Measurements from ENCODE around the gene LSAMP.

GRCh38 chr3:116288485-116288884 is 156.8 kb downstream of the LSAMP start:
- TF ChIP-seq POLR2A (IDR thresholded peaks at IDR 0.05; ENCODE audit: low read depth, low read length), result no peak
- no peak for TF ChIP-seq POLR2AphosphoS5 (IDR thresholded peaks at IDR 0.05; ENCODE audit: low read depth, low read length)

Measured in GM12891 (cell line).